Glomerular visceral epithelial cell (primary cell): Measurements from ENCODE around the gene TUBGCP2.

ENCODE experiments used
- DNase-seq: peaks from one replicate; pipeline ENCODE4 v3.0.0-alpha.2; 2016; ENCODE audit errors: extremely low spot score

Gene TUBGCP2

DNA sequence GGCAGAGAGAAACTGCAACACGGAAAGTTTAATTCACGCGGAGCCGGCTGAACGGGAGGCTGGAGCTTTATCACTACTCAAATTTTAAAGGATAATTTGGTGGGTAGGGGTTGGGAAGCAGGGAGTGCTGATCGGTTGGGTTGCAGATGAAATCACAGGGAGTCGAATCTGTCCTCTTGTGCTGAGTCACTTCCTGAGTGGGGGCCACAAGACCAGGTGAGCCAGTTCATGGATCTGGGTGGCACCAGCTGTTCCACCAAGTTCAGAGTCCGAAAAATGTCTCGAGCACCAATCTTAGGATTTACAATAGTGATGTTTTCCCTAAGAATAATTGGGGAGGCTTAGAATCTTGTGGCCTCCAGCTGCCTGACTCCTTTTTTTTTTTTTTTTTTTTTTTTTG, 34.9 kb upstream of the TUBGCP2 start:
- no peak for DNase-seq

DNA sequence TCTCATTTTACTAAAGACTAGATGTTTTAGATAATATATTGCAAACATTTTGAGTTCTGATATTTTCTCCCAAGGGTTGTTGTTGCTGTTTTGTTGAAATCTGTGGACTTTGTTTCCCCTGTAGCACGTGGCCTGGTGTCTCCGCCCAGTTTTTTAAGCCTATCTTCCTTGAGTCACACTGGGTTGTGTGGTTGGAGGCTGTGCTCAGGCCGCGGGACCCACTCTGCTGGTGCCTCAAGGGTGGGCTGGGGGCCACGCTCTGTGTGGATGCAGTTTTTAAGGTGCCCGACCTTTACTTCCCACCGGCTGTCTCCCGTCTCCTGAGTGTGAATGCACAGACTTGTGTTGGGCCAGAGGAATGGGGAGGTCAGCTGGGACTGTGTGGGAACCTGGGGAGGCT, 34.3 kb upstream of the TUBGCP2 start:
- no peak for DNase-seq

GRCh38 chr10:133341983-133342382, 33.3 kb upstream of the TUBGCP2 start:
- DNase-seq: no peak

DNA sequence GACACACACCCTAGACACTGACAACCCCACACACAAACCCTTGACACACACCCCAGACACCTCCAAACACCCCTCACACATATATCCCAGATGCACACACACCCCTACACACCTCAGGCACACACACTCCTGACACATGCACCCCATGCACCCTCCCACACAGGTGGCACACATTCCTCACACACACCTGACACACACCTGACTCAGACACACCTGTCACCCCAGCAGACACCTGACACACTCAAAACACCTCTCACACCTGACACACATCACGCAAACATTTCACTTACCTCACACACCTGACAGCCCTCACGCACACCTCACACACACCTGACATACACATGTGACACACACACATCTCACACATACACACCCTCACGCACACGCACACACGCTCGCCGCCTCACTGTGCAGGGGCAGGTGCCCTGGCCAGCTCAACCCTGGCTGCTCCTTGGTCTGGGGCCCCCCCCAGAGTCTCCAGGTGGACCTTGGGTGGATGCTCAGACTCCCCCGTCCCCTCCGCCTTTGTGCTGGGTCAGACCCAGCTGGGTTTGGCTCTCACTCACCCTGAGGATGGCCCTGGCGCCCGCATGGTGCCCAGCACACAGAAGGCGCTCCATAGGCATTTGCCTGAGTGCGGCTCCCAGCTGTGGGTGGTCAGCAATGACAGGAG, 31.2 kb upstream of the TUBGCP2 start:
- no peak for DNase-seq

- no peak for DNase-seq
Observed at GRCh38 chr10:133338080-133339071, 29.7 kb upstream of the TUBGCP2 start.

GRCh38 chr10:133337370-133337725, 28.7 kb upstream of the TUBGCP2 start:
- no peak for DNase-seq

DNA sequence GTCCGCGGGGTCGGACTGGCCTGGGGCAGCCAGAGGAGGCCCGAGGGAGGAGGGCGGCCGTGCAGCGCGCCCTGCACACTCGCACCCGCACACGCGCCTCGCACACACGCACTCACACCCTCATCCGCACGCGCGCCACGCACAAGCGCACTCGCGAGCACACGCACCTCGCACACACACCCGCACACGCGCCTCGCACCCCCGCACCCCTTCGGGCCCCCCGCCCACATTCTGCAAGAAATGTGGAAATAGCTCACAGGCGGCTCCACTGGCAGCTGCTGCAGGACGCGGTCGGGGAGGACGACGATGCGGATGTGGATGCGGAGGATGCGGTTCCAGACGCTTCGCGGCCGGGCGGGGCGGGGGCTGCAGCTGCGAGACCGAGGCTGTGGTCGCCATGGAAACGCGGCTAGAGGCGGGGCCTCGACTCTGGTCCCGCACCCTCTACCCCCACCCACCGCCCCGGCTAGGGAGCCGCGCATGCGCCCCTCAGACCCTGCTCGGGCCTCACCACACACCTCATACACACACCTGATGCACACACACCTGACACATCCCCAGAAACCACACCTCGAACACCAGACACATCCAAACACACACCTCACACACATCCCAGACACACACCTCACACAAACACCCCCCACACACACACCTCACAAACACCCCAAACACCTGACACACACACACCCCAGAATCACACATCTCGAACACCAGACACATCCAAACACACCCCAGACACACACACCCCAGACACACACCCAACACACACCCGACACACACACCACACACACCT, 28.1 kb upstream of the TUBGCP2 start, which contains the start of gene CALY:
CALY (minus strand) TSS at position 320 of the 793 bp plus-strand sequence. CDS start 7,907 bp downstream, outside the sequence.
- no peak for DNase-seq

GRCh38 chr10:133336118-133336576, 27.5 kb upstream of the TUBGCP2 start:
- DNase-seq: no peak

GRCh38 chr10:133335246-133336117, 26.8 kb upstream of the TUBGCP2 start:
- peak; percentile 40 for DNase-seq

GRCh38 chr10:133334503-133335245, 26.0 kb upstream of the TUBGCP2 start:
- no peak for DNase-seq

DNA sequence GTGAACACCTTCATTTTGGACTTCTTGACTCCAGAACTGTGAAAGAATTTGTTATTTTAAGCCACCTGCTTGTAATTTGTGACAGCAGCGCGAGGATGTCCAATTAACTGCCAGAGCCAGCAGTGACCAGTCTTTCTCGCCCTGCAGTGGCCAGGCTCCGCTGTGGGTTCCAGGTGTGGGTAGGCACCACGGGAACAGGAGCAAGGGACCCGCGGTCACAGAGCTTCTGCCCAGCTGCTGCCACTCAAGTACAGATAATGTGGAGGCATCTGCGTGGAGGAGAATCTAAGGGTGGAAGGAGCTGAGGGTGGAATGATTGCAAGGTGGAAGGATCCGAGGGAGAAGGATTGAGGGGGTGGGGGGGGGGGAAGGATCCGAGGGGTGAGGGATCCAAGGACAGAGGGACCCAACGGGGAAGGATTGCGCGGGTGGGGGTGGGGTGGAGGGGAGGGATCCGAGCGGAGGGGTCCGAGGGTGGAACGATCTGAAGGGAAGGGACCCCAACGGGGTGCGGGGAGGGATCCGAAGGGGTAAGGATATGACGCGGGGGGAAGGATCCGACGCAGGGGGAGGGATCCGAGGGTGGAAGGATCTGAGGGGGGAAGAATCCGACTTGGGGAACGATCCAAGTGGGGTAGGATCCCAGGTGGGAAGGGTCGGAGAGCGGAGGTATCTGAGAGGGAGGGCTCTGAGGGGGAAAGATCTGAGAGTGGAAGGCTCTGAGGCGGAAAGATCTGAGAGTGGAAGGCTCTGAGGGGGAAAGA, 24.4 kb upstream of the TUBGCP2 start:
- DNase-seq: no peak

- DNase-seq: peak; percentile 88
Observed at GRCh38 chr10:133329491-133330202, 21.0 kb upstream of the TUBGCP2 start.

- no peak for DNase-seq
Observed at GRCh38 chr10:133328358-133329343, 20.0 kb upstream of the TUBGCP2 start.

DNA sequence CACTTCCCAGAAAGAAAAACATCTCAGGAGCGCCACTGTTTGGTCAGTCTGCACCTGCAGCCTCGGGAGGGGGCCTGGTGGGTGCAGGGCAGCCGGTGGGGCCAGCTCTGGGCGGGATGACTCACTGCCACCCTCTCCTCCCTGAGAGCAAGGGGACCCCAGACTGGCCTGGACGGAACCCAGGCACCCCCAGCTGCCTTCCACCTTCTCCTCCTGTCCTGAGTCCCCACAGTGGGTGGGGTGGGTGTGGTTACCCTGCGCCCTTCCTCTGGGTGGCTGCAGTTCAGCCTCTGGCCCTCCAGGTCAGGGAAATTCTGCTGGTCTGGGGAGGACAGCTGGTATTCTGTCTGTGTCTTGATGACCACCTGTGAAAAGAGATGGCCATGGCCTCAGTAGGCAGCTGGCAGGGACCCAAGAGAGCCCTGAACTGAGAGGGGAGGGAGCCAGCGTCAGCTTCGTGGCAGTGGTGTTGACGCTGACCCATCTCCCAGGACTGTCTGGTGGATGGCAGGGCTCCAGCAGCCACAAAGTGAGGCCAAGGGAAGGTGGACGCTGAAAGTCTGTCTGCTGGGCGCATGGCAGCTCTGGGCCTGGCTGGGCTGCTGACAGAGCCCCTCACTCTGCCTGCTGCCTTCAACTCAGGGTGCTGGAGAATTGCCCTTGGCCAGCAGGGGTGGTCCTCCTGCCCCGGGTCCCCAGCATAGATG, 19.1 kb upstream of the TUBGCP2 start:
- peak; percentile 84 for DNase-seq

DNA sequence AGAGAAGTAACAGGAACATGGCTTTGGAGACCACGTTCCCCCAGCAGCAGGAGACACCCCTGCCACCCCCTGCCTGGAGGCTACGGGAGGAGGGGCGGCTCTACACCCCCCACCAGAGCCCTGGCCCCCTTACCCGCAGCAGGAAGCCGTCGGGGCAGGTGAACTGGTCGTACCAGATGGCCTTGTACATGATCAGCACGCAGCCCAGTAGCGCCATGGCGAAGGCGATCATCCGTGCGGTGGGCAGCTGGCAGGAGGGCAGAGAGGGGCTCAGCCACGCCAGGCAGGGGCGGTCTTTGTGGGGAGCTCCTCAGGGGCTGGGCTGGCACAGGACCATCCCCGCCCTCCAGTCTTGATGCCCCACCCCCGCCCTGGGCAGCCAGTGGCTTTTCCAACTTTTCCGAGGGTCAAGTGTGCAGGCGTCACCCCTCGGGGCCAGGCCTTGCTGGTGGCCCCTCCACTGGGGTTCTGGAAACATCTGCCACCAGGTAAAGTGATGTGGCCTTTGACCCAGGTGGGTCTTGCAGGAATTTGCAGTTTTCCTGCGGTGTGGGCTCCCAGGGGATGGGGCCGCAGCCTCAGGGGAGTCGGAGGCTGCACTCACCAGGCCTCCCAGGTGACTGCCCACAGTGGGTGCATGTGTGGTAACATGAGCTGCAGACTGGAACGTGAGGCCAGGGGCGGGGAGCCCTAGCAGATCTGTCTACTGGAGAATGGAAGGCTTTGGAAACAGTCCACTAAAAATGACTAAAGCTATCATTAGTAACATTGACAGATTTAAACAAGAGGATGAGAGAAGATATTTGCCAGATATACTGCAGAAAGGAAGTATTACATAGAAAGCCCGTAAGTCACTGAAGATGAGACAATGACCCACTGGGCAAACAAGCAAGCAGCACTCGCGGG, 18.3 kb upstream of the TUBGCP2 start:
- DNase-seq: peak; percentile 34

DNA sequence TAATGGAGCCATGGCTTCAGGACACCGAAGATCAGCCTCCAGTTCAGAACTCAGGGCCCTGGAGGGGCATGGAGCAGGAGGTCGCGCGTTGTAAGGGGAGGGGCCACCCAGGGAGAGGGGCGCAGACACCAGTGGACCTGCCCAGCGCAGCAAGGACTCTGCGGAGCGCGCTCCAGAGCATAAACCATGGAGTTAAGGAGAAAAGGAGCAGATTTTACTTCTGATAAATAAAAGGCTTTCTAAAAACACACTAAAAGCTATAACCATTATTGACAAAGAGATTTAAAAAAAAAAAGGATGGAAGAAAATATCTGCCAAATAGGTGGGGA, 17.5 kb upstream of the TUBGCP2 start:
- DNase-seq: no peak
